ENCODE results near the gene FPGS. TPM values are rescaled to one million over a fixed set of nuclear protein-coding genes. Genes with fewer than 3 reads are reported as not detected.

FPGS gene
- total and polyA plus RNA-seq, 2 of the 4 experiments (the other 2 are of a cell fraction), result 43.9 to 75.7 TPM

DNA sequence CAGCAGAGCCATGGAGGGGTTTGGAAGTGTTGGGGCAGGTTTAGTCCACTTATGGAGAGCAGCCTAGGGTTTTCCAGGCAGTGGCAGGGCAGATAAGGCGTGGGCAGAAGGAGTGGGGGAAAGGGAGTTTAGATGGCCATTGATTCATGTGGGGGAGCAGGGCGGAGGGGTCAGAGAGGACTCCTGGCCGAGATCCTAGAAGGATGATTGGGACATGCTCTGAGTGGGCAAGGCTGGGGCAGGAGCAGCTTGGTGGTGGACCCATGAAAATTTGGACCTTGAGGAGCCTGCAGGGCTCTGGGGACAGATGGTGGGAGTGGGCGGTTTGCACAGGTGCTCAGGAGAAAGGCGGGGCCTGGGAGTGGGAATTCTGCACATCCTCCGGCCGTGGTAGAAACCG, 49.5 kb upstream of the FPGS start:
- Histone ChIP-seq H4K8ac (ENCODE audit: low read depth in 2 of 2, low read length in 2 of 2) (no peak overlapping the region), H2BK120ac (ENCODE audit: low read depth, low read length) (no peak overlapping the region), H3K9ac (ENCODE audit: low read depth, low read length) (no peak overlapping the region), H2BK5ac (ENCODE audit: low read depth, low read length, poor library complexity, severe bottlenecking) (no peak overlapping the region), H2BK15ac (ENCODE audit: low read depth, low read length) (no peak overlapping the region), H2AK9ac (replicated peaks; ENCODE audit: low read depth, low read length, poor library complexity) (no peak overlapping the region), H3K18ac (ENCODE audit: low read depth, low read length) (no peak overlapping the region), H3K14ac (replicated peaks; ENCODE audit: low read depth, low read length) (no peak overlapping the region), H4K5ac (ENCODE audit: low read depth, low read length) (no peak overlapping the region), H3K4ac (ENCODE audit: low read depth, low read length) (no peak overlapping the region), H3K56ac (ENCODE audit: extremely low read depth, insufficient read depth, low read length) (no peak overlapping the region), H3K27ac (ENCODE audit: insufficient read depth, low read length) (no peak overlapping the region), H3K4me1 (ENCODE audit: control insufficient read depth, insufficient read depth, low read length) (no peaks in the 10 kb centered on the region), H3K27me3 (ENCODE audit: control insufficient read depth, insufficient read depth, low read length) (peaks cover 59% of the 10 kb centered on the region), H3K9me3 (ENCODE audit: control insufficient read depth, insufficient read depth, low read length) (no peaks in the 10 kb centered on the region), H4K20me1 (ENCODE audit: insufficient read depth, low read length) (peaks cover 6% of the 10 kb centered on the region; the same call in 1 of the 2 replicates), H3K4me2 (ENCODE audit: low read depth, low read length) (no peak overlapping the region), H3K23ac (ENCODE audit: low read depth, low read length) (no peak overlapping the region), H2AK5ac (ENCODE audit: low read depth, low read length) (no peak overlapping the region), H4K91ac (ENCODE audit: insufficient read depth, low read depth, low read length) (no peak overlapping the region), H3K79me1 (ENCODE audit: low read depth in 1 of 2, low read length in 2 of 2) (no peaks in the 10 kb centered on the region), H3K4me3 (ENCODE audit: insufficient read depth, low read depth, low read length) (no peak overlapping the region), H3K9me1 (ENCODE audit: insufficient read depth, low read length) (peaks cover 3% of the 10 kb centered on the region; the same call in 1 of the 2 replicates), H2BK20ac (ENCODE audit: low read depth, low read length) (no peak overlapping the region), H3K36me3 (ENCODE audit: control insufficient read depth, insufficient read depth, low read length) (no peaks in the 10 kb centered on the region), H2AFZ (replicated peaks; ENCODE audit: low read length, poor library complexity) (no peak overlapping the region)
- 74% methylated on average over 5 of the region's 8 CpGs; no CpG with 5 or more reads in 1 of the 2 experiments for WGBS, 2 experiments (ENCODE audit: extremely low coverage in 2 of 2, insufficient read length in 1 of 2)
- dilution Hi-C loops (cut with HindIII; ENCODE audit: low sequenced_read_pairs, unreplicated experiment), result no loop called here
- intact Hi-C loops (cut with micrococcal nuclease), result no loop called here
- ATAC-seq (ENCODE audit: low read depth) (no peak), DNase-seq (no peak)
- ChIA-PET POLR2A (ENCODE audit: unreplicated experiment) (no interaction called here), CTCF (no interaction called here)
- no TSS peak for BruUV-seq (replicated peaks)
- no peak for TF ChIP-seq CHD1 (IDR thresholded peaks at IDR 0.05; ENCODE audit: low read depth, low read length)
- no peak for TF ChIP-seq FOS (IDR thresholded peaks at IDR 0.05; ENCODE audit: low read depth, low read length)
- TF ChIP-seq RCOR1 (IDR thresholded peaks at IDR 0.05; ENCODE audit: insufficient replicate concordance, low read length), result no peak
- no peak for TF ChIP-seq NFE2L2 (IDR thresholded peaks at IDR 0.05; ENCODE audit: low read depth, low read length)
- no peak for TF ChIP-seq RFX5 (IDR thresholded peaks at IDR 0.05; ENCODE audit: low read depth, low read length)
- no peak for TF ChIP-seq RAD21 (IDR thresholded peaks at IDR 0.05; ENCODE audit: low read length)
- TF ChIP-seq, protein P1, sequence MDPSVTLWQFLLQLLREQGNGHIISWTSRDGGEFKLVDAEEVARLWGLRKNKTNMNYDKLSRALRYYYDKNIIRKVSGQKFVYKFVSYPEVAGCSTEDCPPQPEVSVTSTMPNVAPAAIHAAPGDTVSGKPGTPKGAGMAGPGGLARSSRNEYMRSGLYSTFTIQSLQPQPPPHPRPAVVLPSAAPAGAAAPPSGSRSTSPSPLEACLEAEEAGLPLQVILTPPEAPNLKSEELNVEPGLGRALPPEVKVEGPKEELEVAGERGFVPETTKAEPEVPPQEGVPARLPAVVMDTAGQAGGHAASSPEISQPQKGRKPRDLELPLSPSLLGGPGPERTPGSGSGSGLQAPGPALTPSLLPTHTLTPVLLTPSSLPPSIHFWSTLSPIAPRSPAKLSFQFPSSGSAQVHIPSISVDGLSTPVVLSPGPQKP (IDR thresholded peaks at IDR 0.05; ENCODE audit: borderline replicate concordance, low read depth, low read length), result no peak
- no peak for TF ChIP-seq CTCF (conservative IDR thresholded peaks at IDR 0.05; ENCODE audit: low read depth, low read length)
- TF ChIP-seq MXI1 (IDR thresholded peaks at IDR 0.05; ENCODE audit: borderline replicate concordance, low read depth, low read length), result no peak
- TF ChIP-seq POLR2A (IDR thresholded peaks at IDR 0.05; ENCODE audit: low read depth, low read length), result no peak
- no peak for TF ChIP-seq MAZ (IDR thresholded peaks at IDR 0.05; ENCODE audit: borderline replicate concordance, low read depth, low read length)
- no peak for TF ChIP-seq SMC3 (IDR thresholded peaks at IDR 0.05; ENCODE audit: low read depth, low read length)
- TF ChIP-seq CEBPB (IDR thresholded peaks at IDR 0.05; ENCODE audit: low read depth, low read length), result no peak
- in situ Hi-C loops (cut with MboI; ENCODE audit: low sequenced_read_pairs), result no loop called here
